Transverse colon (tissue), 4 donors: ENCODE measurements around the gene SYPL1.

Experiments used
- CTCF ChIP-seq, 5 experiments: fragments of 200-600 bp in 3 of 5; fragments of 450-650 bp in 2 of 5; sonication (generic) in 3 of 5; IDR thresholded peaks; 1 replicate in 2 of 5; 2 replicates in 3 of 5; pipeline ENCODE4 v1.5.1; 2016 to 2017; ENCODE audit warnings: antibody characterized with exemption in 5 of 5, inconsistent platforms in 3 of 5, mild to moderate bottlenecking in 2 of 5, moderate library complexity in 1 of 5
- POLR2AphosphoS5 ChIP-seq, 3 donors: sonication (generic); formaldehyde crosslinking; IDR thresholded peaks; one replicate each; pipeline ENCODE4 v1.6.1; 2016; ENCODE audit warnings: antibody characterized with exemption in 3 of 3

GRCh38 chr7:106057204-106057961 is 54.7 kb downstream of the SYPL1 start:
- no peak for TF ChIP-seq POLR2AphosphoS5 (IDR thresholded peaks at IDR 0.05)
- TF ChIP-seq CTCF (IDR thresholded peaks at IDR 0.05) = peak in 2 of 5 experiments; percentile 9
